ENCODE data around the gene PPP2R5C. TPM values are rescaled to one million over a fixed set of nuclear protein-coding genes. Genes with fewer than 3 reads are reported as not detected.
A peak's percentile ranks its signal among the peaks of the same experiment; 100 is the strongest.

PPP2R5C gene
- total RNA-seq, 3 donors from 2014 or later: 160 to 180 (median 173) TPM

- DNase-seq (no peak), ATAC-seq (no peak)
- peaks cover 15% of the 10 kb centered on the region for H3K36me3 Mint-ChIP-seq (ENCODE audit: insufficient read depth)
- H3K4me1 Mint-ChIP-seq (ENCODE audit: low read depth): peaks cover 84% of the 10 kb centered on the region
- H3K4me3 Mint-ChIP-seq: no peak overlapping the region
- H3K27me3 Mint-ChIP-seq (ENCODE audit: low read depth): no peaks in the 10 kb centered on the region
- H3K9me3 Mint-ChIP-seq: no peaks in the 10 kb centered on the region
Measured at GRCh38 chr14:101851736-101852405, 90.4 kb downstream of the PPP2R5C start.

DNA sequence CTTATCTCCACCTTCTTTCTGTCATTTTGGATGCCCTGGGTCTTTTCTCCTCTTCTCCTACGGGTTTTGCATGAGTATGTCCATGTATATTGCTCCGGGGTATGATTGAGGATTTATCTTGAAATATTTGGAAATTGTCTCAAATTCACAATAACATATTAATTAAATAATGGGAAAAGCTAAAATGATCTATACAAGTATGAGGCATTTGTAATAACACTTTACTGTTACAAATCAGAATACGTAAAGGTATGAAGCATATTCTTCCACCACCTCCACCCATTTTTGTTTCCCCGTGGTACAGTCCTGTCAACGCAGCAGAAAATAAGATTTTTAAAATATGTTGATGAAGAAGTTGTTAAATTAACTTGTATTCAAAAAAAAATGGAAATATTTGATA lies 91.3 kb downstream of the PPP2R5C start:
- no peak for DNase-seq
- H3K36me3 Mint-ChIP-seq (ENCODE audit: insufficient read depth): peaks cover 16% of the 10 kb centered on the region
- peaks cover 83% of the 10 kb centered on the region for H3K4me1 Mint-ChIP-seq (ENCODE audit: low read depth)
- H3K9me3 Mint-ChIP-seq: no peaks in the 10 kb centered on the region
- ATAC-seq: no peak
- H3K27me3 Mint-ChIP-seq (ENCODE audit: low read depth): no peaks in the 10 kb centered on the region
- no peak overlapping the region for H3K4me3 Mint-ChIP-seq

DNA sequence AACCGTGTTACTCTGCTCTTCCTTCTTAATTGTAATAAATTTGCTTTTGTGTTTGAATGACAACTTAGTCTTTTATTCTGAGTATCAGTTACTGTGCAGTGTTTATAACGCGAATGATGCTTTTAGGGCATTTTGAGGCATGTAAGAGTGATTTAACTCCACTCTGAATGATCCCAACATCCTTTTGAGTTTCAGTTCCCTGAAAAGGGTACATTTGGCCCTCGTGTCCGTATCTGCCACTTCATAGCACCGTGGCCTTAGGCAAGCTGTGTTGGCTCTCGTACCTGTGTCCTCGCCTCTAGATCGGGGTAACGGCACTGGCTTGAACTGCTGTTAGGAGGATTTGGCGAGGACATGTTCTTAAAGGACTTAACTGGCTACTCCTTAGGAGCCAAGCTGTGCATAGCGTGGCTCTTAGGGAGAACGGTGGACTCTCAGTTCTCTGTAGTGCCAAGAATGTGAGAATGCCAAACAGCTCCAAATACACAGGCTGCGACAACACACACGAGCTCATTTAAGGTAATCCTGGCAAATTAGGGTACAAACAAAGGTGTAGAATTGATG lies 92.0 kb downstream of the PPP2R5C start:
- Mint-ChIP-seq H3K36me3 (ENCODE audit: insufficient read depth) (peaks cover 16% of the 10 kb centered on the region), H3K4me3 (no peak overlapping the region)
- no peak for ATAC-seq

GRCh38 chr14:101854366-101854765 lies 92.9 kb downstream of the PPP2R5C start:
- DNase-seq (no peak), ATAC-seq (peak; percentile 59 to 78)
- Mint-ChIP-seq H3K4me3 (peak overlapping the region; percentile 37), H3K27me3 (ENCODE audit: low read depth) (no peaks in the 10 kb centered on the region), H3K9me3 (no peaks in the 10 kb centered on the region), H3K4me1 (ENCODE audit: low read depth) (peaks cover 85% of the 10 kb centered on the region), H3K36me3 (ENCODE audit: insufficient read depth) (peaks cover 20% of the 10 kb centered on the region)

More for the DNA sequence above, 92.0 kb downstream of the PPP2R5C start:
- no peak for DNase-seq
- Mint-ChIP-seq H3K4me1 (ENCODE audit: low read depth) (peaks cover 85% of the 10 kb centered on the region), H3K27me3 (ENCODE audit: low read depth) (no peaks in the 10 kb centered on the region), H3K9me3 (no peaks in the 10 kb centered on the region)

DNA sequence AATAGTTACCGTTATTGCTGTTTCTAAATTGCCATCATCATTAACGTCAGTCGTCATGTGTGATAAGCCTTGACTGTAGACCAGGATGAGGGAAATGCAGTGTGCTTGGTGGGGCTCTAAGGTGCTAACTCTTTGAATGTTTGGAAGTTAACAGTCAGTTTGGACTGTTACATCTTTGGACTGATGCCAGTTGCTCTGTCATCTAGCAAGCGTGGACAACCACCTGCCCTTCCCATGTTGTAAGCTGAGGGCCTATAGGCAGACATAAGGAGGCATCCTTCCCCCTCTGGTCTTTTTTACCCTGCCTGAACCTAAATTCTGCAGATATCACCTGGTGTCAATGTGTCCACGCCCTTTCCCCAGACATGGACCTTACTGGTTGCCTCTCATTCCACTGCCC lies 94.4 kb downstream of the PPP2R5C start:
- no peak for DNase-seq
- H3K36me3 Mint-ChIP-seq (ENCODE audit: insufficient read depth): peaks cover 31% of the 10 kb centered on the region
- H3K4me1 Mint-ChIP-seq (ENCODE audit: low read depth): peaks cover 85% of the 10 kb centered on the region
- no peak for ATAC-seq
- H3K4me3 Mint-ChIP-seq: no peak overlapping the region
- H3K9me3 Mint-ChIP-seq: no peaks in the 10 kb centered on the region
- no peaks in the 10 kb centered on the region for H3K27me3 Mint-ChIP-seq (ENCODE audit: low read depth)

DNA sequence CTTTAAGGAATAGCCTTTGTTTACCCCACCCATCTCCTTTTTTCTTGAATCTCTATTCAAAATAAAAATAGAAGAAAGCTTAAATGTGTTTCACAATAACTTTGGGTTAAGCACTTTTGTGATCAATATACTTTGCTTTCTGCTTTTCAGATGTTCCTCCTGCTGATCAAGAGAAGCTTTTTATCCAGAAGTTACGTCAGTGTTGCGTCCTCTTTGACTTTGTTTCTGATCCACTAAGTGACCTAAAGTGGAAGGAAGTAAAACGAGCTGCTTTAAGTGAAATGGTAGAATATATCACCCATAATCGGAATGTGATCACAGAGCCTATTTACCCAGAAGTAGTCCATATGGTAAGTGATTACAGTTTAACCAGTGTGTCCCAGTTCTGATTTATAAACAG lies 95.0 kb downstream of the PPP2R5C start:
- Mint-ChIP-seq H3K9me3 (no peaks in the 10 kb centered on the region), H3K4me1 (ENCODE audit: low read depth) (peaks cover 82% of the 10 kb centered on the region), H3K36me3 (ENCODE audit: insufficient read depth) (peaks cover 33% of the 10 kb centered on the region), H3K27me3 (ENCODE audit: low read depth) (no peaks in the 10 kb centered on the region), H3K4me3 (no peak overlapping the region)
- DNase-seq (no peak), ATAC-seq (no peak)

GRCh38 chr14:101857226-101857625 lies 95.7 kb downstream of the PPP2R5C start:
- Mint-ChIP-seq H3K4me3 (no peak overlapping the region), H3K4me1 (ENCODE audit: low read depth) (peaks cover 83% of the 10 kb centered on the region), H3K27me3 (ENCODE audit: low read depth) (no peaks in the 10 kb centered on the region), H3K9me3 (no peaks in the 10 kb centered on the region), H3K36me3 (ENCODE audit: insufficient read depth) (peaks cover 40% of the 10 kb centered on the region)
- ATAC-seq (no peak), DNase-seq (no peak)

DNA sequence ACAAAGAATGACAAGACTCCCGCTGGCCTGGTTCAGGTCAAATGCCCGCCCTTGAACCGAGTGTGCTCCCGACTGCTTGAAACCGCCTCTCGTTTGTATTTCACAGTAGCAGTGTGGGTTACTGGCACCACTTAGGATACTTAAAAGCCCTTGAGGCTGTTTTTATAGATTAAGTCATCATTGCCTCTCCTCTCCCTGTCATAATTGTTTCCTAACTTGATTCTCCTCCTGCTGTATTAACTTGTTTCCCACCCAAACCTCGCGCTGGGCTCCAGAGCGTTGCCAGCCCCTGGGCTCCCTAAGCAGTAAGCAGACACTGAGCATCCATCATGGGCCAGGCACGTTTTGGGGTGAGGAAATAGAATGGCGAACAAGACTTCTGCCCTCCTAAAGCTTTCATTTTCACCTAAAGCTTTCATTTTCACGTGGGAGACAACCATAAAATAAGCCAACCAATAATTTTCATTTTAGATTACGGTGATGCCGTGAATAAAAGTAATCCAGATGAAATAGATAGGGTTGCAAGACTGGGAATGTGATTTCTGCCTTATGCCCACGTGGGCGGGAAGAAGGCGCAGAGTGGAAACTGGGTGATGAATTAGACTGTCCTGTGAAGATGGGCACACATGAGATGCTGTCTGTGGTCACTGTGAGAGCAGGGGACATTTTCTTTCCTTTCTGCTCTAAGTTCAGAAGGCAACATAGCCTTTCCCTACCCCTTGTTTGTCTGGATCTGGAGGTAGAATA lies 97.5 kb downstream of the PPP2R5C start:
- no peaks in the 10 kb centered on the region for H3K9me3 Mint-ChIP-seq
- DNase-seq (no peak), ATAC-seq (peak; percentile 53 to 56)
- H3K27me3 Mint-ChIP-seq (ENCODE audit: low read depth): no peaks in the 10 kb centered on the region
- peaks cover 45% of the 10 kb centered on the region for H3K36me3 Mint-ChIP-seq (ENCODE audit: insufficient read depth)
- H3K4me1 Mint-ChIP-seq (ENCODE audit: low read depth): peaks cover 75% of the 10 kb centered on the region
- H3K4me3 Mint-ChIP-seq: peak overlapping the region; percentile 61

GRCh38 chr14:101859538-101859902 lies 98.0 kb downstream of the PPP2R5C start:
- Mint-ChIP-seq H3K9me3 (no peaks in the 10 kb centered on the region), H3K4me1 (ENCODE audit: low read depth) (peaks cover 75% of the 10 kb centered on the region), H3K36me3 (ENCODE audit: insufficient read depth) (peaks cover 51% of the 10 kb centered on the region), H3K27me3 (ENCODE audit: low read depth) (no peaks in the 10 kb centered on the region), H3K4me3 (peak overlapping the region; percentile 61)
- DNase-seq (no peak), ATAC-seq (peak; percentile 9 to 44)

DNA sequence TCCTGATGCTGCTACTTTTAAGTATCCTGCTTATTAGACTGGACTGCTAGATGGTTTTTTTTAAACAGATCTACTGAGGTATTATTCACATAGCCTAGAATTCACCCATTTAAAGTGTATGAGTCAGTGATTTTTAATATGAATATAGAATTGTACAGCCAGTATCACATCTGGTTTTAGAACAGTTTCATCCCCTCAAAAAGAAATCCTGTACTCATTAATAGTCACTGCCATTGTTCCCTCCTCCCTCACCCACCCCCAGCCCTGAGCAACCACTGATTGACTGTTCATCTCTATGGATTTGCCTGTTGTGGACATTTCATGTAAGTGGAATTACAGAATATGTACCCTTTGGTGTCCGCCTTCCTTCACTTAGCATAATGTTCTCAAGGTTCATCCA lies 98.4 kb downstream of the PPP2R5C start:
- Mint-ChIP-seq H3K9me3 (no peaks in the 10 kb centered on the region), H3K4me3 (no peak overlapping the region), H3K4me1 (ENCODE audit: low read depth) (peaks cover 76% of the 10 kb centered on the region), H3K27me3 (ENCODE audit: low read depth) (no peaks in the 10 kb centered on the region), H3K36me3 (ENCODE audit: insufficient read depth) (peaks cover 52% of the 10 kb centered on the region)
- ATAC-seq: peak; percentile 47 to 52
- DNase-seq: no peak

- no peaks in the 10 kb centered on the region for H3K27me3 Mint-ChIP-seq (ENCODE audit: low read depth)
- no peaks in the 10 kb centered on the region for H3K9me3 Mint-ChIP-seq
- no peak for ATAC-seq
- H3K36me3 Mint-ChIP-seq (ENCODE audit: insufficient read depth): peaks cover 49% of the 10 kb centered on the region
- DNase-seq: no peak
- H3K4me1 Mint-ChIP-seq (ENCODE audit: low read depth): peaks cover 68% of the 10 kb centered on the region
- H3K4me3 Mint-ChIP-seq: no peak overlapping the region
Measured at GRCh38 chr14:101861464-101861863, 100.0 kb downstream of the PPP2R5C start.

DNA sequence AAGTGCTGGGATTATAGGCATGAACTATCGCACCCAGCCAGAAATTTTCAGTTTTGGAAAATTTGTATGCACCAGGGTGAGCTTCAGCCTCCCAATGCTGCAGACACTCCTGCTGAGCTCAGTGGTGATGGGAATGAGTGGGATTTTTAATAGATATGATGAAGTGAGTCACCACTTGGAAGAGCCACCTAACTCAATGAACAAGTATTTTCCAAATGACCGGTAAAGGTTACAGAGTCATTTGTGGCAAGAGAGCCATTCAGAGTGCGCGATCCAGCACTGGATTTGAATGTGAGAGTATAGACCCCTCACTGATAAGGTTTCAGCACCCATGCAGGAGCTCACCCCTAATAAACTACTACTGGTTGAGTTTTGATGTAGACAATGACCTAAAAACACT lies 100.7 kb downstream of the PPP2R5C start:
- no peaks in the 10 kb centered on the region for H3K27me3 Mint-ChIP-seq (ENCODE audit: low read depth)
- H3K36me3 Mint-ChIP-seq (ENCODE audit: insufficient read depth): peaks cover 45% of the 10 kb centered on the region
- DNase-seq (no peak), ATAC-seq (no peak)
- H3K4me1 Mint-ChIP-seq (ENCODE audit: low read depth): peaks cover 66% of the 10 kb centered on the region
- H3K4me3 Mint-ChIP-seq: no peak overlapping the region
- no peaks in the 10 kb centered on the region for H3K9me3 Mint-ChIP-seq

GRCh38 chr14:101862711-101863110 lies 101.2 kb downstream of the PPP2R5C start:
- no peak overlapping the region for H3K4me3 Mint-ChIP-seq
- H3K36me3 Mint-ChIP-seq (ENCODE audit: insufficient read depth): peaks cover 42% of the 10 kb centered on the region
- no peaks in the 10 kb centered on the region for H3K27me3 Mint-ChIP-seq (ENCODE audit: low read depth)
- H3K9me3 Mint-ChIP-seq: no peaks in the 10 kb centered on the region
- no peak for ATAC-seq
- H3K4me1 Mint-ChIP-seq (ENCODE audit: low read depth): peaks cover 63% of the 10 kb centered on the region
- no peak for DNase-seq

- Mint-ChIP-seq H3K9me3 (no peaks in the 10 kb centered on the region), H3K36me3 (ENCODE audit: insufficient read depth) (peaks cover 33% of the 10 kb centered on the region), H3K27me3 (ENCODE audit: low read depth) (no peaks in the 10 kb centered on the region), H3K4me1 (ENCODE audit: low read depth) (peaks cover 60% of the 10 kb centered on the region), H3K4me3 (no peak overlapping the region)
- ATAC-seq (no peak), DNase-seq (no peak)
Measured at GRCh38 chr14:101865288-101865687, 103.8 kb downstream of the PPP2R5C start.

DNA sequence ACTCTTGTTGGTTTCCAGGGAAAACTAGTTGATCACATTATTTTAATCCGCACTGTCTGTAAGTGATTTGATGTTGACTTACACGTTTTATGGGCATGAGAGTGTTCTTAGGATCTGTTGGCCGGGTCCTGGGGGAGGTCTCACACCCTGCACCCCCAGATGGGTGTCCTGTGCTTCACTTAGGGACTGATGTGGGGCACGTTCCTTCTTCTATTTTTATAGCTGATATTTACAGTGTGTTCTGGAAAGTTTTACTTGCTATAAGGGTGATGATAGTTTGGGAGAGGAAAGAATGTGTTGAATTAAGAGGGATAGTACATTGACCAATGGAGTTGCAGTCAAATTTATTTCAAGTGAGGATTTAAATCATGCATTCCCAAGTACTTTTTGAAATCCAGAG lies 106.3 kb downstream of the PPP2R5C start:
- H3K9me3 Mint-ChIP-seq: no peaks in the 10 kb centered on the region
- H3K36me3 Mint-ChIP-seq (ENCODE audit: insufficient read depth): peaks cover 23% of the 10 kb centered on the region
- DNase-seq (no peak), ATAC-seq (no peak)
- H3K4me1 Mint-ChIP-seq (ENCODE audit: low read depth): peaks cover 61% of the 10 kb centered on the region
- no peak overlapping the region for H3K4me3 Mint-ChIP-seq
- no peaks in the 10 kb centered on the region for H3K27me3 Mint-ChIP-seq (ENCODE audit: low read depth)
